DOHH2 (cell line): ENCODE measurements around the gene ASGR2.
"Not testable (repeated sequence)": the region's sequence is repeated elsewhere in the genome, so short reads cannot be mapped to it uniquely, and the experiment has no call there.

Source experiments
- EZH2phosphoT487 ChIP-seq: fragments of 200-600 bp; sonication (generic); IDR thresholded peaks from 2 replicates; pipeline ENCODE4 v1.6.1; 2017; ENCODE audit warnings: borderline replicate concordance, mild to moderate bottlenecking, antibody characterized with exemption, low read length, moderate library complexity, mixed read lengths
- TF ChIP-seq, protein P1 (sequence below): fragments of 200-600 bp; sonication (generic); IDR thresholded peaks from one replicate; pipeline ENCODE4 v1.5.1; 2014; ENCODE audit warnings: antibody characterized with exemption, mild to moderate bottlenecking, low read depth, low read length; ENCODE audit not compliant: poor library complexity, severe bottlenecking

DNA sequence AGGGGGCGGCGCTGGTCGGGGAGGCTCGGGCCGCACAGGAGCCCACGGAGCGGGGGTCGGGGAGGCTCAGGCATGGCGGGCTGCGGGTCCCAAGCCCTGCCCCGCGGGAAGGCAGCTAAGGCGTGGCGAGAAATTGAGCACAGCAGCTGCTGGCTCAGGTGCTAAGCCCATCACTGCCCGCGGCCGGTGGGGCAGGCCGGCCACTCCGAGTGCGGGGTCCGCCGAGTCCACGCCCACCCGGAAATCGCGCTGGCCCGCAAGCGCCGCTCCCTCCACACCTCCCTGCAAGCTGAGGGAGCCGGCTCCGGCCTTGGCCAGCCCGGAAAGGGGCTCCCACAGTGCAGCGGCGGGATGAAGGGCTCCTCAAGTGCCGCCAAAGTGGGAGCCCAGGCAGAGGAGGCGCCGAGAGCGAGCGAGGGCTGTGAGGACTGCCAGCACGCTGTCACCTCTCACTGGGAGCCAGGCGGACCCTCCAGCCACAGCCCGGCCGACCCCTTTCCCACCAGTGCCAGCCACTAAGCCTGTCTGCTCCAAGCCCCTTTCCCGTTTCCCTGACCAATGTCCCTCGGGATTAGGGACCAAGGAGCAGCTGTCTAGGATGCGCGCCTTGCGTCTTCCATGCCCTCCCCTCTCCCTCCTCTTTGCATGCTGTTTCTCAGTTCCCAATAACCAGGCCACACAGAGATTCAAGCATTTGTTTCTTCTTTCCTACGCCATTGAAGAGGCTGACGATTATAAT is 13.8 kb downstream of the ASGR2 start:
- TF ChIP-seq, protein P1, sequence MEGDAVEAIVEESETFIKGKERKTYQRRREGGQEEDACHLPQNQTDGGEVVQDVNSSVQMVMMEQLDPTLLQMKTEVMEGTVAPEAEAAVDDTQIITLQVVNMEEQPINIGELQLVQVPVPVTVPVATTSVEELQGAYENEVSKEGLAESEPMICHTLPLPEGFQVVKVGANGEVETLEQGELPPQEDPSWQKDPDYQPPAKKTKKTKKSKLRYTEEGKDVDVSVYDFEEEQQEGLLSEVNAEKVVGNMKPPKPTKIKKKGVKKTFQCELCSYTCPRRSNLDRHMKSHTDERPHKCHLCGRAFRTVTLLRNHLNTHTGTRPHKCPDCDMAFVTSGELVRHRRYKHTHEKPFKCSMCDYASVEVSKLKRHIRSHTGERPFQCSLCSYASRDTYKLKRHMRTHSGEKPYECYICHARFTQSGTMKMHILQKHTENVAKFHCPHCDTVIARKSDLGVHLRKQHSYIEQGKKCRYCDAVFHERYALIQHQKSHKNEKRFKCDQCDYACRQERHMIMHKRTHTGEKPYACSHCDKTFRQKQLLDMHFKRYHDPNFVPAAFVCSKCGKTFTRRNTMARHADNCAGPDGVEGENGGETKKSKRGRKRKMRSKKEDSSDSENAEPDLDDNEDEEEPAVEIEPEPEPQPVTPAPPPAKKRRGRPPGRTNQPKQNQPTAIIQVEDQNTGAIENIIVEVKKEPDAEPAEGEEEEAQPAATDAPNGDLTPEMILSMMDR: not testable (repeated sequence)
- not testable (repeated sequence) for TF ChIP-seq EZH2phosphoT487
